NCI-H226 (cell line): ENCODE data around the gene GATAD2B.
"Not testable (repeated sequence)": the region's sequence is repeated elsewhere in the genome, so short reads cannot be mapped to it uniquely, and the experiment has no call there.

ENCODE experiments used
- DNase-seq: peaks from one replicate; pipeline ENCODE4 v3.0.0-alpha.2; 2015

The GATAD2B gene

DNA sequence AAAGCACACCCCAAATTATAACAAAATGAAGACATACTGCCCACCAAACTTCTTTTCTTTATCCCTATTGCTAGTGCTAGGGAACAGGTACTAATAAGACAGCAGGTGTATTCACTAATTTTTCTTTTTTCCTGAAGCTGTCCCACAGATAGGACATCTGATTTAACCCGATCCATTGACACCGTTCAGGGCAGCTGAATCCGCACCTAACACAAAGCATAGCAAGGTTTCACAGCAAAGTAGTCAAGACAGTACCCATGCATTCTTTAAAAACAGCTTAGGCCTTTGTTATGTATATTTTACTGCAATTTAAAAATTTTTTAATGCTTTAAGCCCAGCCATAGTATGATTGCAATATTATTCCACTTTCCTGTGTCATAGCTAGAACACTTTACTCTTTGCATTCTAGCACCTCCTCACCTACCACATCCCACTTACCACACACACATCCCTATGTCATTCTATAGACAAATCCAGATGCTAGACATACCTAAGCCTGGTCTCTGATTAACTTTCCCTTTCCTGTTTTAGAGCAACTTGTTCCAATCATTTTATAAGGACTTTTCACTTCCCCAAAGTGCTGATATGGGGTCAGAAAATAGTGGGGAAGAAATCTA is 40.4 kb downstream of the GATAD2B start:
- no peak for DNase-seq

DNA sequence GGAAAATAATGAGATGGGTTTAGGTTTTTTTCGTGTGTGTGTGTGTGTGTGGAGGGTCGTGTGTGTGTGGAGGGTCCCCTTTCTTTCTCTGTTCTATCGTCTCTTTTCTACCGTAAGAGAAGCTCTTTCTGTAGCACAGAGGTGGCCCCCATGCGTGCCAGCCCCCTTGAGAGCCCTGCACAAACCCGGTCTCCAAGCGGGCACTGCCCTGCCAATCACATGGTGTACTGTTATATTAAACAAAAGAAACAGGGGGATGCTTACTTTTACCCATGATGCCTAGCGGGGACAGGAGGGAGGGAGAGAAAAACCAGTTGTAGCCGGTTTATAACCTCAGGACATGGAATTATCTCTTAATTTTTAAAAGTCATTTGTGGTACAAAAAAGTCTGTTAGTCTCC is 41.0 kb downstream of the GATAD2B start:
- DNase-seq: no peak

DNA sequence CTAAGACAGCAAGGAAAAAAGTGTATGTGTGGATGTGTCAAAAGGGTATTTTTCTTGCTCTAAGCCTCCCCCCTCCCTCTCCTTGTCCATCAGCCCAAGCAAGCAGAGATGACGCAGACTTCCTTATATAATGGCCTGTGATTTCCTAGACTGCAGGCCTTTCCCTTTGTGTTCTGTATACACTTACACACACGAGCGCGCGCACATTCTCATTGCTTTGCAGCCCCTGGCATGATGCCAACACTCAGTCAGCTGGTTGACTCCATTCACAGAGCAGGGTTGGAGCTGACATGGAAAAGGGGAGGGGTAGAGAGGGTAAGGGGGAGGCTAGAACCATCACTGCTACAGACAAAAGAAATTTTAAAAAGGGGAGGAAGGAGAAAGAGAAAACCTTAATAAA is 41.8 kb downstream of the GATAD2B start:
- peak; percentile 74 for DNase-seq

DNA sequence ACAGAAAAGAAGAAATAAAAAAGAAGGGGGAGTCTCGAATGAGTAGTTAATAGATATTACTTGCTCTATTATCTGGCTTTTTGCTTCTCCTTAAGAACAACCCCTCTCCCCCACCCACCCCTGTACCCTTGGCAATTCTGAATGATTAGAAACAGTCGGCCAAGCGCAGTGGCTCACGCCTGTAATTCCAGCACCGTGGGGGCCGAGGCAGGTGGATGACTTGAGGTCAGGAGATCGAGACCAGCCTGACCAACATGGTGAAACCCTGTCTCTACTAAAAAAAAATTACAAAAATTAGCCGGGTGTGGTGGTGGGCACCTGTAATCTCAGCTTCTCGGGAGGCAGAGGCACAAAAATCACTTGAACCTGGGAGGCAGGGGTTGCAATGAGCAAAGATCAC is 42.7 kb downstream of the GATAD2B start:
- no peak for DNase-seq

DNA sequence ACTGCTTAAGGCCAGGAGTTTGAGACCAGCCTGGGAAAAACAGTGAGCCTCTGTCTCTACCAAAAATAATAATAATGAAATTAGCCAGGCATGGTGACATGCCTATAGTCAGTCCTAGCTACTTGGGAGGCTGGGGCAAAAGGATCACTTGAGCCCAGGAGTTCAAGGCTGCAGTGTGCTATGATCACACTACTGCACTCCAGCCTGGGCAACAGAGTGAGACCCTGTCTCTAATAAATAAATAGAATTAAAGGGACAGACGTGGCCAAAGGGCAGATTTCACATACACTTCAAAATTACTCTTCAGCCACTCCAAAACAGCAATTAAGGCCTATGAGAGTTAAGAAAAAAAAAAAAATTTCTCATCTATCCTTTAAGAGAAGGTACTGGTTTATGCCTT is 45.7 kb downstream of the GATAD2B start:
- no peak for DNase-seq

DNA sequence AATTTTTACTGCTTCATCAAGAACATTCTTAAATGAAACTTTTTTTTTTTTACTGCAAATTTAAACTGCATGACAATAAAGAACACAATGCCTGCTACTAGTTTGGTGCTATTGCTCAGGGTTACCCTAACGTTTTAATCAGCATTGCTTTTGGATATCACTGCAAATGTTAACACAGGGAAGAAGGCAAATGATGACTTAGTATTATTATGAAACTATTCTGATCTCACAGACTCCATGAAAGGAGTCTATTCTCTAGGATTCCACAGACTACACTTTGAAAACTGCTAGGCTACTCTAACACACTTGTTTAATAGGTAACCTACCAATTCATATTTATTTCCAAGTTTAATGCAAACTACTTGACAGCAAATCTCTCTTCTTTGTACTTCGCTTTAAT is 49.8 kb downstream of the GATAD2B start:
- DNase-seq: no peak

DNA sequence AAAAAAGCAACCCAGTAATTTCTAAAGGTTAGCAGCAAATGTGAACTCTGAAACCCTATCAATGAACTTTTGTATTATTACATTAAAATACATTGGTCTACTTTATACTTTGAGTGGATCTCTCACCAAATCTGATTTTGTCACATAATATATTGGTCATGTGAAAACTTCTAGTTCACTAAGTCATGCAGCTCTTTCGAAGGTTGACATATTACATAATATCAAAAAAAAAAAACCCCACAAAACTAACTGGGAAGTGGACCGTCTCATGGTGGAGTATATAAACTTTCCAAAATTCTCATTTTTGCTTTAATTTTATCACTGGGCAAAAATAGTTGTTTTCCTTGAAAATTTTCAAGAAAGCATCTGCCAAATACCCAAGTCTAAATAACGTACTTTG is 50.4 kb downstream of the GATAD2B start:
- no peak for DNase-seq

DNA sequence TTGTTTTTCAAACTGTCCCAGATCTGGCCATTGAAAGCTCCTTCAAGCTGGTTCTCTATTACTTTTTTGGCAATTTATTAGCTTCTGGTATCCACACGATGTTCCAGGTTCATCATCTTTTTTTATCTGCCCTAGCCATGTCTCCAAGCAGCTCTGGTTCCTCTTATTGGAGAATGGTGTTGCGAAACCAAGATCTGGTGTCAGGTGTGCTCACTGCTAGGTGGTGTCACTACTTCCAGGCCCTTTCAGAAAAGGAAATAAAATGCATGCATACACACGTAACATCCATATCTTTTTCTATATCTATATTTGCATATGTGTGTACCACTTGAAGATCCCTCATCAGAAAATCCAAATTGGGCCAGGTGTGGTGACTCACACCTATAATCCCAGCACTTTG is 53.3 kb downstream of the GATAD2B start:
- DNase-seq: no peak

DNA sequence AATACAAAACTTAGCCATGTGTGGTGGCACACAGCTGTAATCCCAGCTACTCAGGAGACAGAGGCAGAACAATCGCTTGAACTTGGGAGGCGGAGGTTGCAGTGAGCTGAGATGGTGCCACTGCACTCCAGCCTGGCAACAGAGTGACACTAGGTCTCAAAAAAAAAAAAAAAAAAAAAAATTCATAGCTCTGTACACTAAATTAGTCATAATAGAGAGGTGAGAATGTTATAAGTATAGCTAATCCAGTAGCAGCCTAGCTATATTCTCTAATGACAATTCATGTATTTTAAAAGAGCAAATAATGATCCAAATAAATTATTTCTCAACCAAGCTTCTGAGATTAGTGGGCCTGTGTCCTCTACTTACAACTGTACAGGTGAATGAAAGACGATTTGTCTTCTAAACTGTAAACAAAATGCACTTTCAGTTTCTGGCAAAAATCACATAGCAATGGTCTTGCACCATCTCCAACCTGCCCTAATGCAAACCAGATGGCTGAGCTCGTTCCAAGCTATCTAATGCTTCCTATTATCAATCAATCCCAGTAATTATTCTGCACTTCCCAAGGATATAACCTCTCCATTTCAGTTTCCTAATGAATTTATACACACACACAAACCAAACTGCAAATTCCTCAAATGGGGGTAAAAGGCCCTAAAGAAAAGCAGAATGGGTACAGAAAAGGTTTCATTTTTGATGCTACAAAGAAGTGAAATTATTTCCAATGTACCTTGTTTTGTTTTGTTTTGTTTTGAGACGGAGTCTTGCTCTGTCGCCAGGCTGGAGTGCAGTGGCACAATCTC is 56.5 kb downstream of the GATAD2B start:
- no peak for DNase-seq

DNA sequence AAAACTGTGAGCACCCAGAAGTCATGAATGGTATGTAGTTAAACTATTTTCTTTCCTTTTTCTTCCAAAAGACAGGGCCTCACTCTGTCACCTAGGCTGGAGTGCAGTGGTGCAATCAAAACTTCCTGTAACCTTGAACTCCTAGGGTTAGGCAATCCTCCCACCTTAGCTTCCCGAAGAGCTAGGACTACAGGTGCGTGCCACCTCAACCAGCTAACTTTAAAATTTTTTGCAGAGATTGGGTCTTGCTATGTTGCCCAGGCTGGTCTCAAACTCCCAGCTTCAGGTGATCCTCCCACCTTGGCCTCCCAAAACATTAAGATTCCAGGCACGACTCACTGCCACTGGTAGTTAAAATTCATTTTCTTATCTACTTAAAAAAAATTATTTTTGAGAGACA is 62.5 kb downstream of the GATAD2B start:
- no peak for DNase-seq

DNA sequence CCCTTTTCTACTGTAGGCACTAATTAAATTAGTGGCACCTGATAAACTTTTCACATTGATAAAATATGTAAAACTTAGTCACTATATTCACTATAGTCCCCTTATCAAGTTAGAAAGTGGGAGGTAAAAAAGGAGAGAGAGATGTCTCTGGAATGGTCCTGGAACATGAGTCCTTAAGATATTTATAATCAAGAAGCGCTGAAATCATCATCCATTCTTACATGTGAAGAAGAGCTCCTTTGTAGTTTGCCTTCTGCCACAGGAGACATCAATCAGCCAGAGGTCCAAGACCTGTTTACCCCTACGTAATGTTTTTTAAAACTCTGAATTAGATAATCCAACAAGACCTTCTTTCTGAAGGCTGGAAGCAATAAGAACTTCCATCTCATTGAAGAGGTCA is 65.3 kb downstream of the GATAD2B start:
- DNase-seq: no peak

DNA sequence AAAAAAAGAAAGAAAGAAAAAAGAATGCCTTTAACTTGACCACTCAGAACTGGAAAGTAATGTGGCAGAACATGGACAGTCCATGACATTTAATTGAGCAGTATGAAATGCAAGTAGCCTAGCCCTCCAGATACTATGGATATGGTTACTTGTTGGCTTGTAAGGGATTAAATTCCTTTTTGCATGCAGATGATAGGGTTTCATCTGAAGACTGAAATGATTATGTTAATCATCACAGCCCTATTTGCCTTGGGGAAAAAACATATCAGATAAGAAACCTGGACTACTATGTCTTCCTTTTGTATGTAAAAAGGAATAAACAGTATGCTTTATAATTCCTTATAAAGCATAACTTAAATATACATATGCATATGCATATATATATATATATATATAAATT is 66.0 kb downstream of the GATAD2B start:
- no peak for DNase-seq

DNA sequence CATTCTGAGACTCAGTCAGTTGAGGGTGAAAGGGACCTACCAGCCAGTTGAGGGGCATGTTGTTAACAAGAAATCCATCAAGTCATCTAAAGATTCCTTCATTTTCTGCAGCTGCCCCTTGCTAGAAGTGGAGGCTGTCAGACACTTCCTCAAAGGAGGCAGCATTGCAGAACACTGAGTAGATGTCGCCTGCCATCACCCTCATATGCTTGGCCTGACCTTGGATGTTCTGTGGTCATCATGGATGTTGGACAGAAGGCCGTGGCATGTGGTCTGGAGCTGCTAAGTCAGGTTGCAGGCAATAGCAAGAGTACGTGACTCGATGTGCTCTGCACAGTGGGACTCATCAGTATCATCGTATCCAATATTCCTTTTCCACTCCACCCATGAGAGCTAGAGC is 70.6 kb downstream of the GATAD2B start:
- no peak for DNase-seq

DNA sequence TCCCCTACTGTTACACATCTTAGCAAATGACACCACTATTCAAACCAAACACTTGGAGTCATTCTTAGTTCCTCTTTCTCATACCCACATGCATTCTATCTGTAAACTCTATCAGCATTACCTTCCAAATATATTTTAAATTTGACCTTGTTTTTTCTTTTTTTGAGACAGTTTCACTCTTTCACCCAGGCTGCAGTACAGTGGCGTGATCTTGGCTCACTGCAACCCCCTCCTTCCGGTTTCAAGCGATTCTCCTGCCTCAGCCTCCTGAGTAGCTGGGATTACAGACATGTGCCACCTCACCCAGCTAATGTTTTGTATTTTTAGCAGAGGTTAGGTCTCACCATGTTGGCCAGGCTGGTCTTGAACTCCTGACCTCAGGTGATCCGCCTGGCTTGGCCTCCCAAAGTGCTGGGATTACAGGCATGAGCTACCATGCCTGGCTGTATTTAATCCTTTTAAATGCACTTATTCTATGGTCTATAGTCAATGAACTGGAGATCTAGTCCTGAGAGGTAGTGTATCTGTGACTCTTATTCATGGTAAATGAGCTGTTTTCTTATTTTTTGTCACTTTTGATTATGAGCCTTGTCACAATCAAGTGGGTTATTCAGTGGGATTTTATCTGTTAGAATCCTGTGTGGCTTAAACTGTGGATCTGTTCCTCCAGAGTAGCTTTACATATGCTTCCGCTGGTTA is 73.1 kb downstream of the GATAD2B start:
- DNase-seq: no peak

DNA sequence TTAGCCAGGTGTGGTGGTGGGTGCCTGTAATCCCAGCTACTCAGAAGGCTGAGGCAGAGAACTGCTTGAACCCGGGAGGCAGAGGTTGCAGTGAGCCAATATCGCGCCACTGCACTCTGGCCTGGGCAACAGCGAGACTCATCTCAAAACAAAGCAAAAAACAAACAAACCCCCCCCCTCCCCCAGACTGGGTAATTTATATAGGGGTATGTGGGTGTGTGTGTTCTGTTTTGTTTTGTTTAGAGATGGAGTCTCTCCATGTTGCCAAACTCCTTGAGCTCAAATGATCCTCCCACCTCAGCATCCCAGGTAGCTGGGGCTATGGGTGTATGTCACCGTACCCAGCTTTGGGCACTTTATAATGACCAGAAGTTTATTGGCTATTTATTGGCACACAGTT is 74.0 kb downstream of the GATAD2B start:
- no peak for DNase-seq

DNA sequence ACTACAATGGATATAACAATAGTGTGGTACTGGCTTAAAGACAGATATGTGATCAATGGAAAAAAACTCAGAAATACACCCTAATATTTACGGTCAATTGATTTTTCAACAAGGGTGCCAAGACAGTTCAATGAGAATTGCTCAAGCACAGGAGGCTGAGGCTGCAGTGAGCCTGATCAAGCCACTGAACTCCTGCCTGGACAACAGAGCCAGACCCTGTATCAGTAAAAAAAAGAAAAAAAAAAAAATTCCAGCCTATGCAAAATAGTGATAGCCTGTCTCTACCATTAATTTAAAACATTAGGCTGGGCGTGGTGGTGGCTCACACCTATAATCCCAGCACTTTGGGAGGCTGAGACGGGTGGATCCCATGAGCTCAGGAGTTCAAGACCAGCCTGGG is 77.6 kb downstream of the GATAD2B start:
- DNase-seq: no peak

DNA sequence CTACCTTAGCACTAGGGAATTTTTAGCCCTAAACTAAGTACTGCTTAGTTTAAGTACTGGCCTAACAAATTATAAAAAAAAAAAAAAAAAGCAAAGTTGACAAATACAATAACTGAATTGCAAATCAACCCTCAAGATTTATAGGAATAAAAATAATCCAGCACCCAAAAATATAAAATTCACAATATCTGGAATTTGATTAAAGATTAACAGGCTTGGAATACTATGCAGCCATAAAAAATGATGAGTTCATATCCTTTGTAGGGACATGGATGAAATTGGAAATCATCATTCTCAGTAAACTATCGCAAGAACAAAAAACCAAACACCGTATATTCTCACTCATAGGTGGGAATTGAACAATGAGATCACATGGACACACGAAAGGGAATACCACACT is 78.4 kb downstream of the GATAD2B start:
- not testable (repeated sequence) for DNase-seq

DNA sequence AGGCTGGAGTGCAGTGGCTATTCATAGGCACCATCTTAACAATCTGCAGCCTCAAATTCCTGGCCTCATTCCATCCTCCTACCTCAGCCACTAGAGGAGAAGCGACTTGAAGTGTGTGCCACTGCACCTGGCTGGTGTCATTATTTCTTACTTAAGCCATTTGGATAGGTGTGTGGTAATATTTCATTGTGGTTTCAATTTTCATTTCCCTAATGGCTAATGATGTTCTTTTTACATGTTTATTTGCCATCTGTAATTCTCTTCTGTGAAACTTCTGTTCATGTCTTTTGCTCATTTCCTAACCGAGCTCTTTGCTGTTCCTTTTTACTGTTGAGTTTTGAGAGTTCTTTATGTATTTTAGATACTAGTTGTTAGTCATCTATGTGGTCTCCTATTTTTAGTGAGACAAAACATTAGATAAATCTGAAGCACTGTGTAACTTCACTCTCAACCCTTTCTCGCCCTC is 80.7 kb downstream of the GATAD2B start:
- no peak for DNase-seq

DNA sequence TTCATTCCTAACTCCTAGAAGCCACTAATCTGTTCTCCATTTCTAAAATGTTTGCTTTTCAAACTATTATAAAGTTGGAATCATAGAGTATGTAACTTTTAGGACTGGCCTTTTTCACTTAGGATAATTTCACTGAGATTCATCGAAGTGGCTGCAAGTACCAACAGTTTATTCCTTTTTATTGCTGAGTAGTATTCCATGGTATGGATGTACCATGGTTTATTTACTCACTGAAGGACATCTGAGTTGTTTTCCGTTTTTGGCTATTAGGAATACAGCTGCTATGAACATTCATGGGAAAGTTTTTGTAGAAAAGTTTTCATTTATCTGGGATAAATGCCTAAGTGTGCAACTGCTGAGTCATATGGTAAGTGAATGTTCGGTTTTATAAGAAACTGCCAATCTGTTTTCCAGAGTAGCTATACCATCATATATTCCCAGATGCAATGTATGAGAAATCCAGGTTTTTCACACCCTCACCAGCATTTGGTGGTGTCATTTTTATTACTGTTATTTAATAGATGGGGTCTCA is 81.2 kb downstream of the GATAD2B start:
- no peak for DNase-seq

DNA sequence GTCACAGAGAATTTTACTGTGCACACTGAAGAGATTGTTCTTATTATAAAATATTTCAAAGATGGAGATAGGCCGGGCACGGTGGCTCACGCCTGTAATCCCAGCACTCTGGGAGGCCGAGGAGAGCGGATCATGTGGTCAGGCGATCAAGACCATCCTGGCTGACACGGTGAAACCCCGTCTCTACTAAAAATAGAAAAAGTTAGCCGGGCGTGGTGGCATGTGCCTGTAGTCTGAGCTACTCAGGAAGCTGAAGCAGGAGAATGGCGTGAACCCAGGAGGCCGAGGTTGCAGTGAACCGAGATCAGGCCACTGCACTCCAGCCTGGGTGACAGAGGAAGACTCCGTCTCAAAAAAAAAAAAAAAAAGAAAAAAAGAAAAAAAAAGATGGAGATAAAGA is 82.0 kb downstream of the GATAD2B start:
- not testable (repeated sequence) for DNase-seq

DNA sequence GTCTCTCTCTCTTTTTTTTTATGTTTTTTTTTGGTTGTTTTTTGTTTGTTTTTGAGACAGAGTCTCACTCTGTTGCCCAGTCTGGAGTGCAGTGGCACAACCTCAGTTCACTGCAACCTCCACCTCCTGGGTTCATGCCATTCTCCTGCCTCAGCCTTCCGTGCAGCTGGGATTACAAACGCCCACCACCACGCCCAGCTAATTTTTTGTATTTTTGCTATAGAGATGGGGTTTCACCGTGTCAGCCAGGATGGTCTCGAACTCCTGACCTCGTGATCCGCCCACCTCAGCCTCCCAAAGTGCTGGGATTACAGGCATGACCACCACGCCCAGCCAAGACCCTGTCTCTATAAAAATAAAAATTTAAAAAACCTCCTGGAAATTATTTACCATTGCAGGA is 88.8 kb downstream of the GATAD2B start:
- not testable (repeated sequence) for DNase-seq

DNA sequence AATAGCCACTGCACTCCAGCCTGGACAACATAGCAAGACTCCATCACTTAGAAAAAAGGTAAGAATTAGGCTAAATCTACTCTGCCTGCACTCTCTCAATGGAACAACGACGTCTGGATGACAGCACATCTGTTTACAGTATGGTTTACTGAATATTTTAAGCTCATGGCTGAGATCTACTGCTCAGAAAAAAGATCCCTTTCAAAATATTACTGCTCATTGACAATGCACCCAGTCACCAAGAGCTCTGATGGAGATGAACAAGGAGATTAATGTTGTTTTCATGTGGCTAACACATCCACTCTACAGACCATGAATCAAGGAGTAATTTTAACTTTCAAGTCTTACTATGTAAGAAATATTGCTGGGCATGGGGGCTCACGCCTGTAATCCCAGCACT is 89.6 kb downstream of the GATAD2B start:
- DNase-seq: no peak

DNA sequence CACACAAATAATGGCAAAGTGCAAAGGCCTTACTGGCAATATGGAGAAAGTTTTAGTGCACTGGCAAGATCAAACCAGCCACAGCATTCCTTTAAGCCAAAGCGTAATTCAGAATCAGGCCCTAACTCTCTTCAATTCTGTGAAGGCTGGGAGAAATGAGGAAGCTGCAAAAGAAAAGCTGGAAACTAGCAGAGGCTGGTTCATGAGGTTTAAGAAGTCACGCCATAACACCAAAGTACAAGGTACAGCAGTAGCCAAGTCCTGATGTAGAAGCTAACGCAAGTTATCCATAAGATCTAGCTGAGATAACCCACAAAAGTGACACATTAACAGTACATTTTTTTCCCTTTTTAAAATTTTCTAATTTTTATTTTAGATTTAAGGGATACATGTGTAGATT is 90.5 kb downstream of the GATAD2B start:
- no peak for DNase-seq

DNA sequence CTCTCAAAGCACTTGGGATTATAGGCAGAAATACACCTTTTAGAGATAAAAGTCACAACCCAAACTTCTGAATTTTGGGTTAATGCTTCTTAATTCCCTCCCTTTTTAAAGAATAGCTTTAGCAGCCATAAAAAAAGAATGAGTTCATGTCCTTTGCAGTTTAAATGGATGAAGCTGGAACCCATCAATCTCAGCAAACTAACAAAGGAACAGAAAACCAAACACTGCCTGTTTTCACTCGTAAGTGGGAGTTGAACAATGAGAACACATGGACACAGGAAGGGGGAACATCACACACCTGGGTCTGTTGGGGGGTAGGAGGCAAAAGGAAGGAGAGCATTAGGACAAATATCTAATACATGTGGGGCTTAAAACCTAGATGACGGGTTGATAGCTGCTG is 91.7 kb downstream of the GATAD2B start:
- no peak for DNase-seq
